Stimulated activated CD4-positive, alpha-beta T cell treated with anti-CD3 and anti-CD28 coated beads, Interleukin-15, amount 100 ng/mL, for 48 hours (primary cell): Measurements from ENCODE around the gene GYS1.

Source experiments
- DNase-seq, 2 donors: peaks; one replicate each; pipeline ENCODE4 v3.0.0-alpha.2; 2020; ENCODE audit warnings: low read depth in 2 of 2

GYS1 gene

DNA sequence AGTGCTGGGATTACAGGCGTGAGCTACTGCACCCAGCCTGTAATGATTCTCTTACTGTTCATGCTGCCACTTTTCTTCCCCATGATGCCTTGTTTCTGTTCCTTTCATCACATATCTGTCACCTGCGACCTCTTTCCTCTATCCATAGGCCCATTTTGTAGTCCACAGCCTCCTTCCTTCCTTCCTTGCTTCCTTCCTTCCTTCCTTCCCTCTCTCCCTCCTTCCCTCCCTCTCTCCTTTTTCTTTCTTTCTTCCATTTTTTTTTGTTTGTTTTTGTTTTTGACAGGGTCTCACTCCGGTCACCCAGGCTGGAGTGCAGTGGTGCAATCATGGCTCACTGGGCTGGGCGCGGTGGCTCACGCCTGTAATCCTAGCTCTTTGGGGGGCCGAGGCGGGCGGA is 4.2 kb downstream of the GYS1 start:
- DNase-seq, result no peak

DNA sequence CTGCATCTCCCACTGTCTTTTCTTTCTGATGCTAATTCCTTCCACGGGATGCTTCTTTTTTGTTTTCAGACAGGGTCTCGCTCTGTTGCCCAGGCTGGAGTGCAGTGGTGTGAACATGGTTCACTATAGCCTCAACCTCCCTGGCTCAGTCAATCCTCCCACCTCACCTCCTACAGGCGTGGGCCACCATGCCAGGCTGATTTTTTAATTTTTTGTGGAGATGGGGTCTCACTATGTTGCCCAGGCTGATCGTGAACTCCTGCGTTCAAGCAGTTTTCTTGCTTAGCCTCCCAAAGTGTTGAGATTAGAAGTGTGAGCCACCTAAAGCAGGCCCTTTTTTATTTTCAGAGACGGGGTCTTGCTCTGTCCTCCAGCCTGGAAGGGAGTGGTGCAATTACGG is 4.8 kb downstream of the GYS1 start:
- no peak for DNase-seq

DNA sequence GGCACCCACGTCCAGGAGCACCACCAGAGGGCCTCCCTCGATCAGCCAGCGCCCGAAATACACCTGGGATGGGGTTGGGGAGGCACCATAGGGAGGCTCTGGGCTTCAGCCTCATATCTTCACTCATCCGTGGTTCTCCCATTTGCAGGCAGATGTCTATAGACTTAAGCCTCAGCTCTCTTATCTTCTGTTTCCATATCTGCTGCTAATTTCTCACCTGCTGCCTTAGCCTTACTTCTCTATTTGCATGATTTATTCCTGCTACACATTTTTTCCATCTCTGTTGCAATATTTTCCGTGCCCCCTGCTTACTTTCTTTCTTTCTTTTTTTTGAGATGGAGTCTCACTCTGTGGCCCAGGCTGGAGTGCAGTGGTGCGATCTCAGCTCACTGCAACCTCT is 5.8 kb downstream of the GYS1 start:
- no peak for DNase-seq

DNA sequence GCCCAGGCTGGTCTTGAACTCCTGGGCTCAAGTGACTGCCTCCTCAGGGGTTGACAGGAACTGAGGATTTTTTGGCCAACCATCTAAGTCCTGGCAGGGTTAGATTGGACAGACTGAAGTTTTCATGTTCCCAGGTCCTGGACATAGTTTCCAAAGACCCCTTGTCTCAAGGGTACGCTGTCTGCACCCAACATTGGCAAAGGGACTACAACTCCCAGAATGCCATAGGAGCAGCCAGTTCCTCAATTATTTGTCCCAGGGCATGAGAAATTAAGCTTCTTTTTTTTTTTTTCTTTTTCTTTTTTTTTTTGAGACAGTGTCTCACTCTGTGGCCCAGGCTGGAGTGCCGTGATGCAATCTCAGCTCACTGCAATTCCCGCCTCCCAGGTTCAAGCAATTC is 6.9 kb downstream of the GYS1 start:
- DNase-seq, result no peak

DNA sequence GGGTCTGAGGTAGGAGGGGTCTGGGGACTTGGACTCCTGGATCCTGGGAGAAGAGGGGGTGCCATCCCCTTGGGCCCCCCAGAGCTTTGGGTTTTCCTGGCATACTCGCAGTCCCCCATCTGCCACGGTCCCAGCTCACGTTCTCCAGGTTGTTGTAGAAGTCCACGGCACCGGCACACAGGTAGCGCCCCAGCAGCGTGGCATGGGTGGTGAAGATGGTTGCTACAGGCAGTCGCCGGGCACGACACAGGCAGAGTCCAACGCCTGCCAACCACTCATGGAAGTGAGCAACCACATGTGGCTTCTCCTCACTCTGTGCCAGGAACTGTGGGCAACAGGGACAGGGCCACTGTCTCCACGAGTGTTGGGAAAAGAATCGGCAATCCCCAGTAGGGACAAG is 7.4 kb downstream of the GYS1 start:
- DNase-seq, result no peak

DNA sequence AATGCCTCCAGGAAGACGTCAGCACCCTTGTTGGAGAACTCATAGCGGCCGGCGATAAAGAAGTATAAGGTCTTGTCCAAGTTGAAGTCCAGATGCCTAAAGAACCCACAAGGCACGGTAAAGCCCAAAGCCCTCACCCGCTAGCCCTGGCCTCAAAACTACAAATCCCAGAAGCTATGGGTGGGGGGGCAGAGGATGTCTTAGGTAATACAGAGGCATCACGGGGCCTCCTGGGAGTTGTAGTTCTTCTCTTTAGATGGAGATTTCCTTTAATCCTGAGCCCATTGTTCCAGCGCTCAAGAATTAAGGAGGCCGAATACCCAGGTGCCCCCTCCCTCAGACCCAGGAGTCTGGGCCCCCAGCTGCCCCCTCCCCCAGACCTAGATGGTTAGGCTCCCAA is 10.8 kb downstream of the GYS1 start:
- no peak for DNase-seq

DNA sequence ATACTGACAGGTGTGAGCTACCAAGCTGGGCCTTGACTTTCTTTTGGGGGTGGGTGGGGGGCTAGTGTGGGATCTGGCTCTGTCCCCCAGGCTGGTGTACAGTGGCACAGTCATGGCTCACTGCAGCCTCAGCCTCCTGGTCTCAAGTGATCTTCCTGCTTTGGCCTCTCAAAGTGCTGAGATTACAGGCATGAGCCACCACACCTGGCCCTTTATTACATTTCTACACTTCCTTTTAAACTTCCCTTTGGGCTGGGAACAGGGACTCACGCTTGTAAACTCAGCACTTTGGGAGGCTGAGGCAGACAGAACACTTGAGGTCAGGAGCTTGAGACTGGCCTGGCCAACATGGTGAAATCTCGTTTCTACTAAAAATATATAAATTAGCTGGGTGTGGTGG is 16.0 kb downstream of the GYS1 start:
- no peak for DNase-seq

DNA sequence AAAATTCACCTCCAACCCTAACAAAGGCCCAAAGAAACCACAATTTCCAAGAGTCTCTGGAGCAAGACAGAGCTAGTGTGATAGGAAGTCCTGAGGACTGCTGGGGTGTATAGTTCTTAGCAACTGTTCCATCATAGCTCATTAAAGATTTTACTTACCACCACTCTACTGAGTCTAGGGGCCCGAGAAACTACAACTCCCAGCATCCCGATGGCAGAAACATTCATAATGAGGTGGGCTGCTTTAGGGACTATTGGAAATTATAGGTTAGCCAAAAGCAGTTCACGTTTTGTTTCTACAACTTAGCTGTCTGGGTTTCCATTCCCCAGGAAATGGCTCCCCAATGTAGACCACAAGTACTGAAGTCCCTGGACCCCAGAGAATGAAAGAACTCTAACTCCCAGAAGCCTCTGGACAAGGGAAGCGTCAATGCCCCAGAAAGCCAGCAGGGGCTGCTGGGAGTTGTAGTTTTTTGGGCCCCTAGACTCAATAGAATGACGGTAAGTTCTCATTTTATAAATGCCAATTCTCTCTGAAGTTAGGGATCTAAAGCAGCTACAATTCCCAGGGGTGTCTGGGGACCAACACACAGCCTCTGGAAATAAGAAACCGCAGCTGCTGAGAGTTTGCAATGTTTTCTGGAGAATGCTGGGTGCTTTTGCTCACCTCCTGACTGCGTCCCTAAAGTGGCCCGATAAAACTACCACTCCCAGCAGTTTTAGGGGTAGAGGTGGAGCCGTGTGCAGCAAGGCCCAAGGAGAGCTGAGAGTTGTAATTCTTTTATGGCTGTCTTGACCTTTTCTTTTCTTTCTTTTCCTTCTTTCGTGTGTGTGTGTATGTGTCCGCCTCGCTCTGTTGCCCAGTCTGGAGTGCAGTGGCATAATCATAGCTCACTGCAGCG is 16.9 kb downstream of the GYS1 start:
- DNase-seq, result no peak

DNA sequence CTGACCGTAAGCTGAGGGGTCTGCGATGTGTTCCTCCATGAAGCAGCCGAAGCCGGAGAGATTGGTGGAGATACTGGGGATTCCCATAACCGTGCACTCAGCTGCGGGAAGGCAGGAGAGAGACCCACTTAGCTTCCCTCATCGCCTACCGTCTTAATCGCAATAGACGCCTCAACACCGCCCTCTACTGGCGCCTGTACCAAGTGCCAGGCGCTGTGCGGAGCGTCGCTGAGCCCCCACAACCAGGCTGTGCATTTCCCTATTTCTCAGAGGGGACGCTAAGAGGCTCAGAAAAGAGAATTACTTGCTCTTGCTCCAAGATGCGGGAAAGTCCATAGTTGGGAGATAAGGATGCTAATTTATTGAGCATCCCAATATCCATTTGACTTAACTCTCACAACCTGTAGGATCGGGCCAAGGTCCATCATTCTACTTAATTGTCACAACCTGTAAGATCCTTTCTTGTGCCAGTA is 22.1 kb downstream of the GYS1 start:
- DNase-seq, result peak; percentile 54 to 76

DNA sequence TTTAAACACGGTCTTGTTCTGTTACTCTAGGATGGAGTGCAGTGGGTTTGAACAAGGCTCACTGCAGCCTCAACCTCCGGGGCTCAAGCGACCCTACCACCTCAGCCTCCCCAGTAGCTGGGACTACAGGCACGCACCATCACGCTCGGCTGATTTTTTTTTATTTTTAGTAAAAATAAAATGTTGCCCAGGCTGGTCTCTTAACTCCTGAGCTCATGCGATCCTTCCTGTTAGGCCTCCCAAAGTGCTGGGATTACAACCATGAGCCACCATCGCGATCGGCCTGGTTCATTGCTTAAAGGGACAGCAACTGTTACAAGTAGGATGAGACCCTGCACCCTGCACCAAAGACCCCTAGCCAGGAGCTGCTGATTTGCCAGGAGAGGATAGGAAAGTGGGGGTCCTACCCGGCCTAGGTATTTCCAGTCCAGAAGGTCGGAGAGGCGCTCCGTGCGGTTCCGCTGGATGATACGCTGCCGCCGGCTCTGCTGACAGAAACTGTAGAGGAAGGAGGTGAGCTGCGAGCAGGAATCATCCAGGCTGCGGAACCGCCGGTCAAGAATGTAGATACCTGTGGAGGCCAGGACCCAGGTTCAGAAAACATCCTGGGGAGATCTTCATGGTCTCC is 22.9 kb downstream of the GYS1 start:
- no peak for DNase-seq

DNA sequence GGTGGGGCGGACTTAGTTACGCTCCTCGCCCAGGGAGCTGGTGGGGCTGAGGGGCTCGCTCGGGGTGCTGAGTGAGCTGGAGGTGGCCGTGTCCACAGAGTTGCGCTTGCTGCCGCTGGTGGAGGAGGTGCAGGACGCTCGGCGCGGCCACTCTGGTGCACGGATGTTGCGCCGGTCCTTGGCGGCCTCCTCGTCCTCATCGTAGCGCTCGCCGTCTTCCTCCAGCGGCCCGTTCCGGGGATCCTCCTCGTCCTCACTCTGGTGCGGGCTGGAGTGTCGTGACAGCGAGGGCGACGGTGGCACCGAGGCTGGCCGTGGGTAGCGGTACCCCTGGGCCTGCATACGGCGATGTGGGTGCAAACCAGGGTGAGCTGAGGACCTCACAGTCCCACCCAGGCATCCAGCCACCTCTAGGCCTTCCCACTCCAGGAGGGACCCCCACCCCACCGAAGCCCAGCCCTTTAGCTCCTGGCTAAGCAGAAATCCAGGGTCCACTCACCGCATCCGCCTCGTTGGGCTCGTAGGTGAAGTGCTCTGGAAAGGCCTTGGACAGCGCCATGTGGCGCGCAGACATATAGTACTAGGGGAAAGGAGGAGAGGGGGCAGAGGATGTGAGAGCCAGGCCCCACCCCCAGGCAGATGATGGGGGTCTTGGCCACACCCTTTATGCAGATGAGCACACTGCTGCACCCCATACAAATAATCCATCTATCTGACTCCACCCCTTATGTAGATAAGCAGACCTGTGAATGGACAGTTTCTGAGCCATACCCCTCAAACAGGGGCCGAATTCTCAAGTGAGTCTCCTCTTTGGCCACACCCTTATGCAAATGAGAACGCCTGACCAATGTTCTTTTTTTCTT is 23.6 kb downstream of the GYS1 start:
- DNase-seq, result no peak

DNA sequence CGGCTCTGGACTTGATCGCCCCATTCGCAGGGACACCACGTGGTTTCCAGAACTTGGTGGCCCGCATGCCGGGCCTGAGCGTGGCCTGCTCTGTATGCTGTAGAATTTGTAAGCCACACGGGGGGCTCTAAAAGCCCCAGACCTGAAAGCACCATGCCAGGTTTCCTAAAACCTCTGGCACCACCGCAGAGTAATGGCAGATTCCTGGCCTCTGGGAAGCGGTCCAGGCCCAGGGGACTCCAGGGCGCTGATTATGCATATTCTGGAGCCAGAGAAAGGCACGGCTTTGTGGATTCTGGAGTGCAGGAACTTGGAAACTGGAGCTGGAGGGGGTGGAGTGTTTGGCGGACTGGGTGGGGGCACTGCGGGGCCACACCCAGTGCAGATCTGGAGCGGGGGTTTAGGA is 24.3 kb downstream of the GYS1 start:
- no peak for DNase-seq

DNA sequence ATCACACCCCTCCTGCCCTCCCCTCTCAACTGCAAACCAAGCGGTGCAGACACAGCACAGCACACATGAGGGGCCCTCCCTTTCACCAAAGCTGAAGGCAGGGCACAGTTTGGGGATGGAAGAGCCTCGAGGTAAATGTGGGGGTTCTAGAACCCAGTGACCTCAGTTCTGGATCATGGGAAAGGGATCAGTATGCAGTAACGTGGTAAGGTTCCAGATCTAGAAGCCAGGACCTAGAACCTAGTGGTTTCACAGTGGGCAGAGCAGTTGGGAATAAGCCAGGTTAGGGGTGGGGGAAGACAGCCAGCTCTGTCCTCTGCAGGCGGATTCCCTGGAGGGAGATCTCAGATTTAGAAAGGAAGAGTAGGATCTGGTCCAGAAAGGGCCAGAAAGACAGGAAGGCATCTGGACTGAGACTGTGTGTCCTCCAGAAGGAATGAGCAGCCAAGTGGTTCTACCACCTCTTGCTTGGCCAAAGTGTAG is 24.9 kb downstream of the GYS1 start:
- DNase-seq, result no peak

DNA sequence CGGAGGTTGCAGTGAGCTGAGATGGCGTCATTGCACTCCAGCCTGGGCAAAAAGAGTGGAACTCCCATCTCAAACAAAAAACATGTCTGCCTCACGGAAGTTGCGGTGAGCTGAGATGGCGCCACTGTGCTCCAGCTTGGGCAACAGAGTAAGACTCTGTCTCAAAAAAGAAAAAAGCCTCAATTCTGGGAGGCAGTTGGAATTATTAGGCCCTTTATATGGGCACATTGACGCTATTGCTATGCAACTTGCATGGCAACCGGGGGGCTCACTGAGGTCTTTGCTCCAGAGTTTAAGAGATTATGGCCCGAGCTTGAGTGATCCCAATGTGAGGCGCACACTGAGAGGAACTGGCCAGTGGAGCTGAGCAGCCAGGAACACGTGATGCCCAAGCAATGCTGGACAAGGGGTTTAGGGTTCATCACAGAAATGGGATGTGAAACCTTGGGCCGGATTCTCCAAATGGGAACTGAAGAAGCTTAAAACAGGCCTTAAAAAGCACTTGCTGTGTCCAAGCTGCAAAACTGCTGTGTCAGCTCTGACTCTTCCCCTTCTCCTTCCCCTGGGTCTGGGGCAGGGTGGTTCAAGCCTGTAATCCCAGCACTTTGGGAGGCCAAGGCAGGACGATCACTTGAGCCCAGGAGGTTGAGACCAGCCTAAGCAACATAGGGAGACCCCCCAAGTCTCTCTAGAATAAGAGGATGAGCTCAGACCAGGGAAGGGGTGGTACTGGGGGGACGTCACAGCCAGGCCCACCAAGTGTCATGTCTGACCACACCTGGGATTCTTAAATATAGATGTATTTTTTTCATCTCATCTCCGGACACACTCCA is 25.5 kb downstream of the GYS1 start:
- DNase-seq, result no peak

DNA sequence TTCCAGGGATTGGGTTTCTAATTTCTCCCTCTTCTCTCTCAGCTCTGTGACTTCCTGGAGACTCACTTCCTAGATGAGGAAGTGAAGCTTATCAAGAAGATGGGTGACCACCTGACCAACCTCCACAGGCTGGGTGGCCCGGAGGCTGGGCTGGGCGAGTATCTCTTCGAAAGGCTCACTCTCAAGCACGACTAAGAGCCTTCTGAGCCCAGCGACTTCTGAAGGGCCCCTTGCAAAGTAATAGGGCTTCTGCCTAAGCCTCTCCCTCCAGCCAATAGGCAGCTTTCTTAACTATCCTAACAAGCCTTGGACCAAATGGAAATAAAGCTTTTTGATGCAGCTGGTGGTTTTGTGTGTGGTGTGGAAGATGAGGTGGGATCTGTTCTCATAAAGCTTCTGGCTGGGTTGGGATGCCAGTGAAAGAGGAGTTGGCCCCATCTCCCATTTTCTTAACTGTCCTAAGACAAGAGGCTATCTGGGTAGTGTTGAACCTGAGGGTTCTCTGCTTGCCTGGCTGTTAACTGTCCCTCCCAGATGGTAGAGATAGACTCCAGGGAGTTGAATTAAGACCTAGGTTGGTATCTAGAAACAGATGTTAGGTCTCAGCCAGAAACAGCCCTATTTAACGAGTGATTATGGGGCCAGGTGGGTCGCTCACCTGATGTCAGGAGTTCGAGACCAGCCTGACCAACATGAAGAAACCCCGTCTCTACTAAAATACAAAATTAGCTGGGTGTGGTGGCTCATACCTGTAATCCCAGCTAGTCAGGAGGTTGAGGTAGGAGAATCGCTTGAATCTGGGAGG is 26.4 kb downstream of the GYS1 start:
- no peak for DNase-seq

DNA sequence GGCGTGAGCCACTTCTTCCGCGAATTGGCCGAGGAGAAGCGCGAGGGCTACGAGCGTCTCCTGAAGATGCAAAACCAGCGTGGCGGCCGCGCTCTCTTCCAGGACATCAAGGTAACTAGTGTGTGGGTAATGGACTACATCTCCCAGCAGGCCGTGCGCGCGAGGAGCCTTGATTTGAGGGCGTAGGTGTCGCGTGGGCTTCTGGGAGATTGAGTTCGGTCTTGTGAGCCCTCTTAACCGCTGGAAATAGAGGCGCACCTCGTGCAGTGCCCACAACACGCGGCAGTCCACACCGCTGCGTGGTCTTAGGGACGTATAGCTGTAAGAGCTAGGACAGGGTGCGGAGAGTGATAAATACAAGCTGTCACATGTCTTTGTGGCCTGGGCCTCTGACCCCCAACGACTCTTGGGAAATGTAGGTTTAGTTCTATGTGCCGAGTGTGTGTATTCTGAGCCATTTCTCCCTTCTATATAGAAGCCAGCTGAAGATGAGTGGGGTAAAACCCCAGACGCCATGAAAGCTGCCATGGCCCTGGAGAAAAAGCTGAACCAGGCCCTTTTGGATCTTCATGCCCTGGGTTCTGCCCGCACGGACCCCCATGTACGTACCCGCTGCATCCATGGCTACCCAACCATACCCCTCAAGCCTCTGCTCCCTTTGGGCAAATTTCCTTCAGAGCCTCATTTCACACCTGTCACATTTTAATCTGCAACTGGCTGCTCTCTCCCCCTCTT is 27.1 kb downstream of the GYS1 start:
- peak; percentile 84 to 88 for DNase-seq

DNA sequence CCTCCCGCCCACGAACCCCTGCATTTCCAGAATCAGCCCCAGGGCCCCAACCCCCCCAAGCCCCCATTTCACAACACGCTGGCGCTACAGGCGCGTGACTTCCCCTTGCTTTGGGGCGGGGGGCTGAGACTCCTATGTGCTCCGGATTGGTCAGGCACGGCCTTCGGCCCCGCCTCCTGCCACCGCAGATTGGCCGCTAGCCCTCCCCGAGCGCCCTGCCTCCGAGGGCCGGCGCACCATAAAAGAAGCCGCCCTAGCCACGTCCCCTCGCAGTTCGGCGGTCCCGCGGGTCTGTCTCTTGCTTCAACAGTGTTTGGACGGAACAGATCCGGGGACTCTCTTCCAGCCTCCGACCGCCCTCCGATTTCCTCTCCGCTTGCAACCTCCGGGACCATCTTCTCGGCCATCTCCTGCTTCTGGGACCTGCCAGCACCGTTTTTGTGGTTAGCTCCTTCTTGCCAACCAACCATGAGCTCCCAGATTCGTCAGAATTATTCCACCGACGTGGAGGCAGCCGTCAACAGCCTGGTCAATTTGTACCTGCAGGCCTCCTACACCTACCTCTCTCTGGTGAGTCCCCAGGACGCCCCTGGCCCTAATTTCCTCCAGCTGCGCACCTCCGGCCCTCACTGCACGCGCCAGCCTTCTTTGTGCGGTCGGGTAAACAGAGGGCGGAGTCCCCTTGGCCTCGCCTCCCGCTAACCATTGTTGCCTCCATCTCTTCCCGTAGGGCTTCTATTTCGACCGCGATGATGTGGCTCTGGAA is 27.9 kb downstream of the GYS1 start, which contains the start of gene FTL:
FTL (plus strand) TSS at position 270 of the 766 bp plus-strand sequence; CDS start at position 469, 199 bp downstream.
- DNase-seq, result peak; percentile 87 to 91

DNA sequence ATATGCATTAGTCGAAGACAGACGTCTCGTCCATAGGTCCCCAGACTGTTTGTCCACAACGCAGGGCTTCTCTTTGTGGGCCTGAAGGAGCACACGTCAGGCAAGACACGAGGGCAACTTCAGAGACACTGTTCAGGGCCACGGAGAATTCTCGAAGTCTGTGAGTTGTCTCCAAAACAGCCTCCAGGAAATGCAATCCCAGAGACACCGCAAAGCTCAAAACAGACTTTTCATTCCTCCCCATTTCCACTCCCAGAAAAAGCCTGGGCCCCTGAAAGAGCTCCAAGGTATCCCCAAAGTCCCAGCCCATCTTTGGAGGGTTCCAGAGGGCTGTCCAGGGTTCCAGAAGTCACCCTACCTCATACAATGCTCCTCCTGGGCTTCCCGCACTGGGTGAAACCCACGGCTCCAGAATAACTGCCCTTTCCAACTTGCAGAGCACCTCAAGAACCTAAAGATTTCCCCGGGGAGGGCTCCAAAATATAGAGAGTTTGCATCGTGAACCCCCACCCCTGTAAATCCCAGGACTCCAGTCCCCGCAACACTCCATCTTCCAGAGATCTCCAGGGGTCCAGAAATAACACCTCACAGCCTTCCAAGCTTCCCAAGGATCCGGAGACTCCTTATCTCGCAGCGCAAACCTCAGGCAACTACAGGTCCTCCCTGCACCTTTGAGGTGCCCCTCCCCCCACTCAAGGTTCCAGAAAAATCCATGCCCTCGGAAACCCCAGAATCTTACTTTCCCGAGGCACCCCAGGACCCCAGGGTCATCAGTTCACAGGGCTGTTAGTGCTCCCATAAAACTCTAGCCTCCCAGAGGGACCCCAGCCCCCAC is 28.7 kb downstream of the GYS1 start:
- DNase-seq, result no peak
